Ovary (tissue), 3 donors: Measurements from ENCODE around the gene HSD17B7.
"Not testable (repeated sequence)": the region's sequence is repeated elsewhere in the genome, so short reads cannot be mapped to it uniquely, and the experiment has no call there.

ENCODE experiments used
- CTCF ChIP-seq, 3 donors: fragments of 450-650 bp in 2 of 3; fragments of 200-600 bp in 1 of 3; IDR thresholded peaks; one replicate each; pipeline versions ENCODE4 v1.5.1 to v1.8.0; 2016 to 2022; ENCODE audit warnings: antibody characterized with exemption in 3 of 3, mild to moderate bottlenecking in 1 of 3
- EP300 ChIP-seq: sonication (generic); formaldehyde crosslinking; IDR thresholded peaks from one replicate; pipeline ENCODE4 v1.6.1; 2017; ENCODE audit warnings: antibody characterized with exemption
- POLR2A ChIP-seq: fragments of 450-650 bp; IDR thresholded peaks from one replicate; pipeline ENCODE4 v1.6.1; 2017; ENCODE audit warnings: antibody characterized with exemption, mild to moderate bottlenecking, moderate library complexity
- donor health status: DM: no; HTN: no; CAD: no.

GRCh38 chr1:162746264-162746942, 44.1 kb upstream of the HSD17B7 start:
- not testable (repeated sequence) for TF ChIP-seq POLR2A; CTCF (IDR thresholded peaks at IDR 0.05); EP300
